Uterus (tissue), 2 donors: ENCODE data around the gene OPRD1.

Experiments
- POLR2A ChIP-seq, 2 donors: fragments of 450-650 bp; IDR thresholded peaks; one replicate each; pipeline ENCODE4 v1.6.1; 2016; ENCODE audit warnings: antibody characterized with exemption in 2 of 2, mild to moderate bottlenecking in 1 of 2, moderate library complexity in 1 of 2
- TF ChIP-seq, protein P1 (sequence below), 4 experiments: fragments of 200-600 bp in 2 of 4; fragments of 450-650 bp in 2 of 4; sonication (generic) in 2 of 4; IDR thresholded peaks; one replicate each; pipeline ENCODE4 v1.5.1; 2016 to 2019; ENCODE audit warnings: antibody characterized with exemption in 4 of 4, mild to moderate bottlenecking in 2 of 4, moderate library complexity in 1 of 4

- TF ChIP-seq, protein P1, sequence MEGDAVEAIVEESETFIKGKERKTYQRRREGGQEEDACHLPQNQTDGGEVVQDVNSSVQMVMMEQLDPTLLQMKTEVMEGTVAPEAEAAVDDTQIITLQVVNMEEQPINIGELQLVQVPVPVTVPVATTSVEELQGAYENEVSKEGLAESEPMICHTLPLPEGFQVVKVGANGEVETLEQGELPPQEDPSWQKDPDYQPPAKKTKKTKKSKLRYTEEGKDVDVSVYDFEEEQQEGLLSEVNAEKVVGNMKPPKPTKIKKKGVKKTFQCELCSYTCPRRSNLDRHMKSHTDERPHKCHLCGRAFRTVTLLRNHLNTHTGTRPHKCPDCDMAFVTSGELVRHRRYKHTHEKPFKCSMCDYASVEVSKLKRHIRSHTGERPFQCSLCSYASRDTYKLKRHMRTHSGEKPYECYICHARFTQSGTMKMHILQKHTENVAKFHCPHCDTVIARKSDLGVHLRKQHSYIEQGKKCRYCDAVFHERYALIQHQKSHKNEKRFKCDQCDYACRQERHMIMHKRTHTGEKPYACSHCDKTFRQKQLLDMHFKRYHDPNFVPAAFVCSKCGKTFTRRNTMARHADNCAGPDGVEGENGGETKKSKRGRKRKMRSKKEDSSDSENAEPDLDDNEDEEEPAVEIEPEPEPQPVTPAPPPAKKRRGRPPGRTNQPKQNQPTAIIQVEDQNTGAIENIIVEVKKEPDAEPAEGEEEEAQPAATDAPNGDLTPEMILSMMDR (IDR thresholded peaks at IDR 0.05) = no peak
- TF ChIP-seq POLR2A (IDR thresholded peaks at IDR 0.05) = no peak
Measured at GRCh38 chr1:28905921-28906666, 94.1 kb downstream of the OPRD1 start.
